Measurements from ENCODE around the gene SIRT3. TPM values are rescaled to one million over a fixed set of nuclear protein-coding genes. Genes with fewer than 3 reads are reported as not detected.

Gene SIRT3
- total RNA-seq, 1 donor = 10.4 TPM

DNA sequence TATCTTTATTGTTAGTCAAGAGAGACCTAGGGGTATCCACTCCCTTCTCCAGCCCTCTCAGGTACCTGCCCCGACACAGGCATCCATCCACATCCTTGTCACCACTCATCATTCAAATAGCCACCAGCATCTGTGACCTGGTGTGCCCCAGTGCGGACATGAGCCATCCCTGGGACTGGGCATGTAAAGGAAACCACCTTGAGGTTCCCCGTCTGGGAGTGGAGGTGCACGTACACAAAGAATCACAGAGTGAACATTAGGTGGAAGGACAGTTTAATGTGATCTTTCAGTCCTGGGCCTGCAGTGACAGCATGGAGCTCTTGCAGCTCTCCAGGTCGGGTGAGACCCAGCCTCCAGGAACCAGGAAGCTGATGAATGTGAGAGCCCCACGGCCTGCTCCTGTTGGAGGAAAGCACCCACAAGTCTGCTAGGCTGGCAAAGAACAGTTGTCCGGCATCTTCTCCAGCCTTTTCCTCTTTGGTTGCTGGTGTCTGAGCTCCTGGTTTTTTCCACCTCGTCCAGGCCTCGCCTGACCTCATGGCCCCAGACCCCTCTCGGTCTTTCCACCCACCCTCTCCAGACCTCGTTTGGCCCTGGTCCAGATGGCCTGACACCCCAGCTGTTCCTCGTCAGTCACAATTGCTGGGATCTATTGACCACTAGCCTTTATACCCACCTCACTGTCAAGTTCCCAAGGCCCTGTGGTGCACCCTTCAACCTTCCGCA, 17.2 kb upstream of the SIRT3 start:
- no peak for TF ChIP-seq CTCF (IDR thresholded peaks at IDR 0.05; ENCODE audit: insufficient read depth, low read depth, low read length)
- no peak for DNase-seq (ENCODE audit: low read depth)
- no peak overlapping the region for H3K4me3 ChIP-seq (ENCODE audit: low read depth, low read length)

- TF ChIP-seq CTCF (IDR thresholded peaks at IDR 0.05; ENCODE audit: insufficient read depth, low read depth, low read length) = no peak
- no peak for DNase-seq (ENCODE audit: low read depth)
- no peak overlapping the region for H3K4me3 ChIP-seq (ENCODE audit: low read depth, low read length)
Observed at GRCh38 chr11:252666-253065, 16.5 kb upstream of the SIRT3 start.

DNA sequence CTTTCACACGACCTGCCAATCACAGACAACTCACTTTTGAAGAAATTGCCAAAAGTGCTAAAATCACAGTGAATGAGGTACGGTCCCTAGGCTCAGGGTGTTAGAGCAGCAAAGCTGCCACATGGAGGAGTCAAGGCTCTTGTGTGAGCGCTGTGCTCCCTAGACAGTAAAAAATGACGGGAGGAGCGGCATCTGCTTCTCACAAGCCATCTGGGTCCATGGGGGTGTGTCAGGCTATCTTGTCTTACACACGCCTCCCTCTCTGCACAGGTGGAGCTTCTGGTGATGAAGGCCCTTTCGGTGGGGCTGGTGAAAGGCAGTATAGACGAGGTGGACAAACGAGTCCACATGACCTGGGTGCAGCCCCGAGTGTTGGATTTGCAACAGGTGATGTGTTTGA, 15.4 kb upstream of the SIRT3 start:
- H3K4me3 ChIP-seq (ENCODE audit: low read depth, low read length) = no peak overlapping the region
- DNase-seq (ENCODE audit: low read depth) = no peak
- TF ChIP-seq CTCF (IDR thresholded peaks at IDR 0.05; ENCODE audit: insufficient read depth, low read depth, low read length) = peak; percentile 9

DNA sequence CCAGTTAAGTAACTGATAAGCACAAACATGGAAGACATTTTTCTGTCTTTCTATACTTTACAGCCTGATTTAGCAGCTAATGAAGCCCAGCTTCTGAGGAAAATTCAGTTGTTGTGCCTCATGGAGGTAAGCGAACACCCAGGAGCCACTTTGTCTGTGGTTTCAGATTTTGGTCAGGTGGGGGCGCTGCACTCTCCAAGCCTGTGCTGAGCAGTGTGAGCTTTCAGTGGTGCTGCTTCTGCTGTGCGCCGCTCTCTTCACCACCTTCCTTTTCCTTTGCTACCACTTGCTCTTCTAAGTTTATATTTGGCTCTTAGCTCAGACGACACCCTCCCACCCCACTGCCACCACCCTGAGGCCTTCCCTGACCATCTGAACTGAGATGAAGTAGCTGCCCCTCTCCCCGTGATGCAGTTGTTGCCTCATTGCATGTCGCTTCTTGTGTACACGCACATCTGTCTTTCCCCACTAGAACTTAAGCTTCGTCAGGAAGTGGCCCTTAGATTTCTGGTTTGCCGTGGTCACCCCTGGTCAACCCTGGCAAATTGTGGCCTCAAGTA, 14.7 kb upstream of the SIRT3 start:
- H3K4me3 ChIP-seq (ENCODE audit: low read depth, low read length) = no peak overlapping the region
- peak; percentile 72 for TF ChIP-seq CTCF (IDR thresholded peaks at IDR 0.05; ENCODE audit: insufficient read depth, low read depth, low read length)
- peak; percentile 63 for DNase-seq (ENCODE audit: low read depth)

DNA sequence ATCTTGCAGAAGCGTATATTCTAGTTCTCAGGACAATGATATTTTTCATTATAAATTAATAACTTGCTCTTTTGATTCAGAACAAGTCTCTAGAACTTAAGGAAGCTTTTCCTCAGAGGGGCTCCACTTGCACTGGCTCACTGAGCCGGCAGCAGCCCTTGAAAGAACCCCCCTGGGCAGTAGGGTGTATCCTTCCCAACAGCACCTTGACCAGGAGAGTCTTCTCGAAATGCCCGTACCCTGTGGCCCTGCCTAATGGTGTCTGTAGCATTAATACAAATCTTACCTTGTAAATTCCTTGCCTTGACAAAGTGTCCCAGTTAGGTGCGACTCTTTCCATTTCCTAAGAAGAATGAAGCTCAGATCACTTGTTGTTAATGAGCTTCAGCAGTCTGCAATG, 14.1 kb upstream of the SIRT3 start:
- H3K4me3 ChIP-seq (ENCODE audit: low read depth, low read length) = no peak overlapping the region
- no peak for DNase-seq (ENCODE audit: low read depth)
- no peak for TF ChIP-seq CTCF (IDR thresholded peaks at IDR 0.05; ENCODE audit: insufficient read depth, low read depth, low read length)

DNA sequence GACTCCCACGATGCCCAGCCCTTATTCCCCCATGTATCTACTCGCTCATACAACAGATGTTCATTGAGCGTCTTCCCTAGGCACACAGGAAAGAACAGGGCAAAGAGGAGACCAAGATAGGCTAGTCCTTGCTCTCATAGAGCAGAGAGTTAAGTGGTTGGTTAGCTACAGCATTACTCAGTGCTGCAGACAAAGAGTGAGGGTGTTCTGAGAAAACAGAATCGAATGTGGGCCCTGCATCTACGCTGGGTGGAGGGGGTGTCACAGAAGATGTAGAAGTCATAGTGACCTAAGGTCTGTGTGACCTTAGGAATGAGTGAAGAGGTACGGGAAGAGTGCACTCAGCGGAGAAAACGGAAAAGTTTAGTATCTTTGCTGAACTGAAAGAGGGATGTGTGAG, 12.9 kb upstream of the SIRT3 start:
- DNase-seq (ENCODE audit: low read depth) = no peak
- no peak for TF ChIP-seq CTCF (IDR thresholded peaks at IDR 0.05; ENCODE audit: insufficient read depth, low read depth, low read length)

GRCh38 chr11:244376-244775, 8.2 kb upstream of the SIRT3 start:
- no peak for TF ChIP-seq CTCF (IDR thresholded peaks at IDR 0.05; ENCODE audit: insufficient read depth, low read depth, low read length)
- no peak for DNase-seq (ENCODE audit: low read depth)
- H3K4me3 ChIP-seq (ENCODE audit: low read depth, low read length) = no peak overlapping the region

More for the DNA sequence above, 12.9 kb upstream of the SIRT3 start:
- H3K4me3 ChIP-seq (ENCODE audit: low read depth, low read length) = no peak overlapping the region
